ENCODE results near the gene VGLL1. TPM values are rescaled to one million over a fixed set of nuclear protein-coding genes. Genes with fewer than 3 reads are reported as not detected.

VGLL1 gene
- total RNA-seq, 1 experiment from 2014 or later, result not detected

GRCh38 chrX:136572030-136572429 lies 40.0 kb downstream of the VGLL1 start:
- 0 out of 2 replicates have a peak, but pooled peaks cover 2% of the 10 kb centered on the region for H3K4me1 ChIP-seq (ENCODE audit: control insufficient read depth, insufficient read depth, low read length)
- H3K27me3 ChIP-seq (ENCODE audit: control insufficient read depth, insufficient read depth, low read length), result no peaks in the 10 kb centered on the region
- no peaks in the 10 kb centered on the region for H3K9me3 ChIP-seq (ENCODE audit: control insufficient read depth, insufficient read depth, low read depth, low read length)
- intact Hi-C loops (cut with micrococcal nuclease; ENCODE audit: unreplicated experiment) (no loop called here), in situ Hi-C loops (cut with HindIII; ENCODE audit: low pct_unique_long_range_greater_than_20kb, low sequenced_read_pairs) (no loop called here)
- no peak overlapping the region for H3K4me3 ChIP-seq (ENCODE audit: low read depth in 2 of 2, low read length in 2 of 2)
- ChIA-PET CTCF (no interaction called here), POLR2A (no interaction called here)
- TF ChIP-seq POLR2AphosphoS5 (IDR thresholded peaks at IDR 0.05; ENCODE audit: low read depth, low read length), result no peak
- TF ChIP-seq CTCF (IDR thresholded peaks at IDR 0.05), result no peak; the same call in 1 of the 2 replicates
- H3K36me3 ChIP-seq (ENCODE audit: control insufficient read depth, insufficient read depth, low read length), result no peaks in the 10 kb centered on the region
- no peak for ATAC-seq
- no peak for DNase-seq (ENCODE audit: low read depth, low spot score)
- BruUV-seq (replicated peaks), result no TSS peak
- no peak overlapping the region for H3K27ac ChIP-seq (ENCODE audit: low read length)

- DNase-seq (ENCODE audit: low read depth, low spot score), result no peak
- in situ Hi-C loops (cut with HindIII; ENCODE audit: low pct_unique_long_range_greater_than_20kb, low sequenced_read_pairs), result no loop called here
- H3K9me3 ChIP-seq (ENCODE audit: control insufficient read depth, insufficient read depth, low read depth, low read length), result no peaks in the 10 kb centered on the region
- TF ChIP-seq REST (IDR thresholded peaks at IDR 0.05; ENCODE audit: insufficient read depth in 1 of 2, low read depth in 2 of 2, low read length in 1 of 2), result no peak
- no peak for TF ChIP-seq TCF7L2 (IDR thresholded peaks at IDR 0.05; ENCODE audit: low read depth, low read length)
- TF ChIP-seq POLR2AphosphoS5 (IDR thresholded peaks at IDR 0.05; ENCODE audit: low read depth, low read length), result no peak
- TF ChIP-seq CTCF (IDR thresholded peaks at IDR 0.05), result no peak
- TF ChIP-seq SIN3A (IDR thresholded peaks at IDR 0.05; ENCODE audit: borderline replicate concordance, insufficient read depth, low read depth, low read length), result no peak
- ChIA-PET POLR2A (no interaction called here), CTCF (no interaction called here)
- H3K4me1 ChIP-seq (ENCODE audit: control insufficient read depth, insufficient read depth, low read length), result 0 out of 2 replicates have a peak, but pooled peaks cover 2% of the 10 kb centered on the region
- no peak overlapping the region for H3K4me3 ChIP-seq (ENCODE audit: low read depth in 2 of 2, low read length in 2 of 2)
- H3K27ac ChIP-seq (ENCODE audit: low read length), result no peak overlapping the region
- intact Hi-C loops (cut with micrococcal nuclease; ENCODE audit: unreplicated experiment), result no loop called here
- no peaks in the 10 kb centered on the region for H3K36me3 ChIP-seq (ENCODE audit: control insufficient read depth, insufficient read depth, low read length)
- H3K27me3 ChIP-seq (ENCODE audit: control insufficient read depth, insufficient read depth, low read length), result no peaks in the 10 kb centered on the region
- ATAC-seq, result no peak
- BruUV-seq (replicated peaks), result no TSS peak
These were observed 42.5 kb downstream of the VGLL1 start for GRCh38 chrX:136574548-136574947.
